Lower leg skin (tissue), 4 donors: ENCODE measurements around the gene OR2T6. TPM values are rescaled to one million over a fixed set of nuclear protein-coding genes. Genes with fewer than 3 reads are reported as not detected.

Source experiments
- DNase-seq, 2 donors: peaks; one replicate each; pipeline ENCODE4 v3.0.0-alpha.2; 2019; ENCODE audit warnings: low spot score in 2 of 2
- H3K4me3 ChIP-seq: fragments of 200-600 bp; sonication (generic); 2 replicates; pipeline ENCODE4 v1.5.1; 2017; ENCODE audit warnings: mild to moderate bottlenecking, low read depth; ENCODE audit not compliant: poor library complexity, severe bottlenecking
- CTCF ChIP-seq, 3 donors: fragments of 450-650 bp; IDR thresholded peaks; one replicate each; pipeline ENCODE4 v1.5.1; 2016; ENCODE audit warnings: antibody characterized with exemption in 3 of 3, mild to moderate bottlenecking in 3 of 3, moderate library complexity in 2 of 3
- POLR2A ChIP-seq, 2 donors: fragments of 450-650 bp; IDR thresholded peaks; one replicate each; pipeline ENCODE4 v1.6.1; 2016 to 2017; ENCODE audit warnings: antibody characterized with exemption in 2 of 2, mild to moderate bottlenecking in 1 of 2, moderate library complexity in 1 of 2
- WGBS, 2 donors: methylation state at CpG; one replicate each; pipeline ENCODE4 v1.1.5; 2018; 5-methylcytosine and 5-hydroxymethylcytosine counted together
- intact Hi-C: fragments of 100-400 bp; cut with DNase I; formaldehyde crosslinking; loops from one replicate; pipeline ENCODE4 v1.15.0; 2023; ENCODE audit warnings: low total_unique reads
- total RNA-seq, 4 donors: library from RNA; depleted of rRNA; stranded (reverse); fragments of >200 nt; gene quantifications; one replicate each; pipeline ENCODE4 v1.1.0, GENCODE V29; 2016

The OR2T6 gene
- total RNA-seq, 4 donors from 2014 or later = not detected

GRCh38 chr1:248366609-248367008 lies 8.9 kb upstream of the OR2T6 start:
- no peak for TF ChIP-seq POLR2A (IDR thresholded peaks at IDR 0.05)
- TF ChIP-seq CTCF (IDR thresholded peaks at IDR 0.05) = no peak
- no peak for DNase-seq
- H3K4me3 ChIP-seq = no peak overlapping the region
- intact Hi-C loops = no loop called here

DNA sequence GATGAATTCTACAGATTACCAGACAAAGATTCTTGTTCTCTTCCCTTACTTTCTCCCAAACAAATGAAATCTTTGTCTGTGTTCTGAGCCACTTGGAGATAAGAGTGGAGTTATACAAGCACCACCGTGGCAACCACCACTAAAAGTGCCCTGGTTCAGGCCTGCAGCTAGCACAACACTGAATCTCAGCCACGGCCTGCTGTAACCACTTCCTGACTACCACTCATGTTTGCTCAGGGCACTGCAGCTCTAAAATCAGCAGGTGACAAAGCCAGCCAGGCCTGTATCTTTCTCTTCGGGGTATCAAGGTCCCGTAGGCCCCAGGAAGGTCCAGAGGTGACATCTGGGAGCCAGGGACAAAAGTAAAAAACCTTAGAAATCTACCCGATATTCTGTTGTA lies 3.2 kb upstream of the OR2T6 start:
- TF ChIP-seq POLR2A (IDR thresholded peaks at IDR 0.05) = no peak
- TF ChIP-seq CTCF (IDR thresholded peaks at IDR 0.05) = no peak
- no peak for DNase-seq
- intact Hi-C loops = no loop called here
- WGBS, 2 donors = 73 to 74% methylated on average over 5 of the region's 5 CpGs
- no peak overlapping the region for H3K4me3 ChIP-seq

GRCh38 chr1:248373761-248374160 lies 1.8 kb upstream of the OR2T6 start:
- intact Hi-C loops = no loop called here
- TF ChIP-seq CTCF (IDR thresholded peaks at IDR 0.05) = no peak
- TF ChIP-seq POLR2A (IDR thresholded peaks at IDR 0.05) = no peak
- 59 to 75% methylated on average over 4 of the region's 4 CpGs for WGBS, 2 donors
- DNase-seq = no peak
- no peak overlapping the region for H3K4me3 ChIP-seq

- intact Hi-C loops = no loop called here
- no peak for DNase-seq
- 63 to 66% methylated on average over 3 of the region's 3 CpGs for WGBS, 2 donors
- H3K4me3 ChIP-seq = no peak overlapping the region
- TF ChIP-seq CTCF (IDR thresholded peaks at IDR 0.05) (no peak), POLR2A (IDR thresholded peaks at IDR 0.05) (no peak)
These were observed 1.4 kb downstream of the OR2T6 start for GRCh38 chr1:248376916-248377315.

DNA sequence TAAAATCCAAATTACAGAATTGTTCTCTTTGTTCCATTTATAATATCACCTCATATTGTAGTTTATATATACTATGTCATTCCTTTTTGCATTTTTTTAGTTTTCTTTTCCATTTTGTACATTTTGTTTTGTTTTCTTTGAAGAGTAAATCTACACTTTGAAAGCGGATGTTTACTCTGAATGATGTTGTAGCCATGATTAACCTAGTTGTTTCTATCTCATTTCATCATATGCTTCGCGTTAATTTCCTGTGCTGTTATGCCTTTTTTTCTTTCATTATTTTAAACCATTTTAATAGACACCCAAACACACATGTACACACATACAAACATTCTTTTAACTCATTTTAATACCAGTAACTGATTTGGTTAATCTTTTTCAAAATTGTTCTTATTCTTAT lies 5.3 kb downstream of the OR2T6 start:
- H3K4me3 ChIP-seq = no peak overlapping the region
- TF ChIP-seq CTCF (IDR thresholded peaks at IDR 0.05) (no peak), POLR2A (IDR thresholded peaks at IDR 0.05) (no peak)
- no peak for DNase-seq
- 89 to 94% methylated on average over 3 of the region's 3 CpGs for WGBS, 2 donors
- intact Hi-C loops = no loop called here

DNA sequence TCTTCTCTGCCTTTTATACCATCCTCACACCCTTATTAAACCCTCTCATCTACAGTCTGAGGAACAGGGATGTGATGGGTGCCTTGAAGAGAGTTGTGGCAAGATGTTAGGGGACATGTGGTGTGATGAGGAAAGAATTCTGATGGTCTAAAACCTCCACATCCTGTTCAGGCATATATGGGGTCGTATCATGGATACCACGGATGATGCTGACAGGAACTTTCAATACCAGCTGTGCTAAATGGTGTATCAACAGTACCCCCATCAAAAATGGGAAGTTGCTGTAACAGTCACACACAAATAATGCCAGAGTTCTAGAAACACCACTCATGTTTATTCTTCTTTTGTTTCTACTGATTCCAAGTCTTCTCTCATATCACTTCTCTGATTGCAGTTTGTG lies 12.9 kb downstream of the OR2T6 start:
- WGBS, 2 donors = 53 to 63% methylated on average over 2 of the region's 2 CpGs
- TF ChIP-seq POLR2A (IDR thresholded peaks at IDR 0.05) (no peak), CTCF (IDR thresholded peaks at IDR 0.05) (no peak)
- H3K4me3 ChIP-seq = no peak overlapping the region
- intact Hi-C loops = no loop called here
- DNase-seq = no peak
